ENCODE data around the gene AKR1C1. TPM values are rescaled to one million over a fixed set of nuclear protein-coding genes. Genes with fewer than 3 reads are reported as not detected.

AKR1C1 gene
- total and polyA plus RNA-seq, 2 of the 13 experiments (the other 11 are each of a cell fraction or from before 2014, with no cell fraction given) = 948 to 2,238 TPM

- TF ChIP-seq RNF219 (CRISPR knock-in tag; IDR thresholded peaks at IDR 0.05) (0 out of 2 replicates have a peak, but pooled peaks have one; percentile 50), FOXK2 (IDR thresholded peaks at IDR 0.05) (peak; percentile 98), POGK (CRISPR knock-in tag; conservative IDR thresholded peaks at IDR 0.05) (peak; percentile 19; the same call in 1 of the 2 replicates), NFIB (CRISPR knock-in tag; IDR thresholded peaks at IDR 0.05; ENCODE audit: borderline replicate concordance) (no peak), NFKBIZ (CRISPR knock-in tag; IDR thresholded peaks at IDR 0.05) (peak; percentile 45; the same call in 1 of the 2 replicates), POLR2A (IDR thresholded peaks at IDR 0.05; ENCODE audit: insufficient read depth in 1 of 2, low read depth in 2 of 2, low read length in 2 of 2) (peak; percentile 4 to 65; a peak in 2 of 4 replicates), MXD1 (CRISPR knock-in tag; IDR thresholded peaks at IDR 0.05) (no peak), ZBTB4 (CRISPR knock-in tag; IDR thresholded peaks at IDR 0.05; ENCODE audit: borderline replicate concordance) (no peak), MXI1 (IDR thresholded peaks at IDR 0.05; ENCODE audit: borderline replicate concordance, low read depth, low read length) (no peak), ZFP62 (CRISPR knock-in tag; IDR thresholded peaks at IDR 0.05) (no peak), SNAPC2 (CRISPR knock-in tag; IDR thresholded peaks at IDR 0.05) (0 out of 2 replicates have a peak, but pooled peaks have one; percentile 18), ZGPAT (CRISPR knock-in tag; IDR thresholded peaks at IDR 0.05) (peak; percentile 80), SRSF9 (IDR thresholded peaks at IDR 0.05; ENCODE audit: borderline replicate concordance, insufficient read depth, low read depth, low read length, poor library complexity, severe bottlenecking) (no peak)
Observed at GRCh38 chr10:4947635-4948596, 15.3 kb upstream of the AKR1C1 start (continued).

Measured in HepG2 (cell line).